Activated CD8-positive, alpha-beta memory T cell treated with anti-CD3 and anti-CD28 coated beads for 1 hour (primary cell): ENCODE measurements around the gene CLHC1.
"Not testable (repeated sequence)": the region's sequence is repeated elsewhere in the genome, so short reads cannot be mapped to it uniquely, and the experiment has no call there.

ENCODE experiments used
- DNase-seq, 2 donors: peaks; one replicate each; pipeline ENCODE4 v3.0.0-alpha.2; 2020; ENCODE audit warnings: low read depth in 1 of 2; ENCODE audit errors: extremely low read depth in 1 of 2

CLHC1 gene

DNA sequence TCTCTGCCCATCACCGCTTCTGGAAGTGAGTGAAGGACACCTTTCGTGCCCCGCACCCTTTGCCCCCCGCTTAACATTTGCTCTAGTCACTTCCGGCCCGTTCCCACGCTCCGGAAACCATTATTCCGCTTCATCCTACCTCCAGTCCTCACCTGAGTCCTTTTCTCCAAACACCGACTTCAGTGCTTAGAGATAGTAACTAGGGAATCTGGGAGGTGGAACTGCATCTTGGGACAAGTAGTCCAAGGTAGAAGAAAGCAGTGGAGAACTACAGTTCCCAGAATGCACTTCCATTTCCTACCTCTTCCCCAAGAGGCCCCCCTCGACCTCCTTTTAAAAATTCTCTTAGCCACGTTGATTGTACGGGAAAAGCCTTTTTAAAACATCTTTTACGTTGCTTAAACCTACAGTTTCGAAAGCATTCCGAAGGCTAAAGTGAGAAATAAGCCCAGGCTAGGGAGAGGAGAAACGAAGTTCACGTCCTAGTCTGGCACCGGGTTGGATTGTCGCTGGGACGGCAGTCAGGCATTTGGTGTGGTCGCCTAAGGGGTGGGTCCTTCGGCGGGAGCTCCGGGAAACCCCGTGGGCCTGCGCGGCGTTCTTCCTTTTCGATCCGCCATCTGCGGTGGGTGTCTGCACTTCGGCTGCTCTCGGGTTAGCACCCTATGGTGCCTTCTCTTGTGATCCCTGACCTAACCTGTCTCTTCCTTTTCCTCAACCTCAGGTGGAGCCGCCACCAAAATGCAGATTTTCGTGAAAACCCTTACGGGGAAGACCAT is at the start of gene CLHC1, which contains the start of gene RPS27A:
TSS of gene CLHC1 (minus strand) at position 210 of the 779 bp plus-strand sequence. CDS start 9,882 bp downstream, outside the sequence.
TSS of gene RPS27A (plus strand) at position 605 of the 779 bp plus-strand sequence. CDS start at position 742, 137 bp downstream.
- DNase-seq, result peak; percentile 87 to 88

DNA sequence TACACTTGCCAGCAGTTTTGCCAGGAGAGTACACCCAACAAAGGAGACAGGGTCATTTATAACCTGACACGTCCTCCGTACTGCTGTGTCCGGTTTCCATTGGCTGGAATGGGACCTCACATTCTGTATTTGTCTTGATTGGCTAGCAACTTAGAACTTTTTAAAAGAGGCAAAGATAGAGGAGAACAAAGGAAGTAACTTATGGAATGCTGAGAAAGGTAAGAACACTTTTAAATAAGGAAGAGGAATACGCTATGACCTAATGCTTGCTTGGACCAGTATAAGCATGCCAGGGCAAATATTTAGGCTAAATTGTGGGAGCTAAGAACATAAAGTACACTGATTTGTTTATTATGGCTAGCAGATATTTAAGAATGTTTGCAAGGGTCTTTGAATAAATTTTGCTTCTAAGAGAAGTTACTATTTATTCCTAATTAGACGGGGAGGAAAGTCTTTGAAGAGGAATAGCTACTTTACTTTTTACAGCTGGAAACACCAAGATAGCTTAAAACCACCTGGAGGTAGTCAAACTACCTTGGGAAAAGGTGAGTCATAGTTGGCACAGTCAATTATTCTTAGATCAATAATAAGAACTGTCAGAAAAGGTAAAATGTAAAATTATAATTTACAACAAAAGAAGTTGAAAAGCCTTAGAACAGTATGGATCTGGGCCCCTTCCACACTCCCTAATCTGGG is 48.9 kb upstream of the CLHC1 start:
- not testable (repeated sequence) for DNase-seq

- DNase-seq, result not testable (repeated sequence)
Observed at GRCh38 chr2:55279859-55280424, 47.8 kb upstream of the CLHC1 start.

DNA sequence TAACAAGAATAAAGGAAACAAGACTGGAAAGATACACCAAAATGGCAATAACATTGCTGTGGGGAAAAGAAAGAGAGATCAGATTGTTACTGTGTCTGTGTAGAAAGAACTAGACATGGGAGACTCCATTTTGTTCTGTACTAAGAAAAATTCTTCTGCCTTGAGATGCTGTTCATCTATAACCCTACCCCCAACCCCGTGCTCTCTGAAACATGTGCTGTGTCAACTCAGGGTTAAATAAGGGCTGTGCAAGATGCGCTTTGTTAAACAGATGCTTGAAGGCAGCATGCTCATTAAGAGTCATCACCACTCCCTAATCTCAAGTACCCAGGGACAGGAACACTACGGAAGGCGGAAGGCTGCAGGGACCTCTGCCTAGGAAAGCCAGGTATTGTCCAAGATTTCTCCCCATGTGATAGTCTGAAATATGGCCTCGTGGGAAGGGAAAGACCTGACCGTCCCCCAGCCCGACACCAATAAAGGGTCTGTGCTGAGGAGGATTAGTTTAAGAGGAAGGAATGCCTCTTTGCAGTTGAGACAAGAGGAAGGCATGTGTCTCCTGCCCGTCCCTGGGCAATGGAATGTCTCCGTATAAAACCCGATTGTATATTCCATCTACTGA is 47.2 kb upstream of the CLHC1 start:
- DNase-seq, result not testable (repeated sequence)

DNA sequence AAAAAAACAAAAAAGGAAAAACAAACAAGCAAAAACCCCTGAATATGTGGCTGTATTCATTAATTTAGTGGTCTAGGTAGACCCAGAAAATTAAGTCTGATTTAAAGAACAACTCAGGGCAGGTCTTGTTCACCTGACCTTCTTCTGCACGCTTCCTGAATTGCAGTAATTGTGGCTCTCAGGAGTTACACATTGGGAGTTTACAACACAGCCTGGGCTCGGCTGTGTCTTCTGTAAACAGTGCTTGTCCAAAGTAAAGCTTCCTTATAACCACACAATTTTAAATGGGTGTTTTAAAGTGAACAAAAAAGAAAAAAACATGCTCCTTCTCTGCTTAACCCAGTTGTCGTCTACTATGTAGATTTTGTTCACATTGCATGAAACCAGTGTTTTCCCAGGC is 45.2 kb upstream of the CLHC1 start:
- DNase-seq, result no peak

- DNase-seq, result not testable (repeated sequence)
Observed at GRCh38 chr2:55274346-55274745, 42.3 kb upstream of the CLHC1 start.

- no peak for DNase-seq
Observed at GRCh38 chr2:55269645-55269990, 37.5 kb upstream of the CLHC1 start.

DNA sequence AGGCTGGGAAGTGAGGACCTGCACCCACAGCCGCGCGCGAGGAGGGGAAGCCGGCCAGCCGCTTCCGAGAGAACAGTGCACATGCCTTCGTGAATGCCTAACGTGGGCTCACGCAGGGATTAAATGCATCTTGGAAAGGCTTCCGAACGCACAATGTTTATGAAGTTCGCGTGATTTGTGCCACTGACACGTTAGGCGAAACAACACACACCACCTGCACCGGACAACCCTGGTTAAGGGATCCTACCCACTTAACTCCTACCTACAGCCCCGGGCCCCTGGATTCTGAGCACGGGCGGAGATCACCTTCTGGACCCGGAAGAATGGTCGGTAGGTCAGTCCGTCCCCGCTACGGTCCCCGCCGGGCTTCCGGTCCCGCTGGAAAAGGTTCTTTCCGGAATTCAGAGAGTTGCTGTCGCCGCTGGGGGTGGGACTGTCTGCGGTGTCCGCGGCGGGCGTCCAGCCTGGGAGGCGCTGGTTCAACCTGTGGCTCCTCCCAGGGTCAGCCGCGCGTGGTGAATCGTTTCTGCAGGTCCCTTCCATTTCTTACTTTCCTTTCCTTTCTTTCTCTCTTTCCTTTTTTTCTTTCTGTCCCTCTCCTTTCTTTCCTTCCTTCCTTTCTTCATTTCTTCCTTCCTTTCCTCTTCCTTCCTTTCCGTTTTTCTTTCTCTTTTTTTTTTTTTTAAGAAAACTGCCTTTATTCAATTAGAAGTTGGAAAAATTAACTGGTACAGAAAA is 37.0 kb upstream of the CLHC1 start, which contains the start of gene MTIF2:
TSS of gene MTIF2 (minus strand) at position 325 of the 738 bp plus-strand sequence. CDS start 5,373 bp downstream, outside the sequence.
- peak; percentile 71 to 82 for DNase-seq

DNA sequence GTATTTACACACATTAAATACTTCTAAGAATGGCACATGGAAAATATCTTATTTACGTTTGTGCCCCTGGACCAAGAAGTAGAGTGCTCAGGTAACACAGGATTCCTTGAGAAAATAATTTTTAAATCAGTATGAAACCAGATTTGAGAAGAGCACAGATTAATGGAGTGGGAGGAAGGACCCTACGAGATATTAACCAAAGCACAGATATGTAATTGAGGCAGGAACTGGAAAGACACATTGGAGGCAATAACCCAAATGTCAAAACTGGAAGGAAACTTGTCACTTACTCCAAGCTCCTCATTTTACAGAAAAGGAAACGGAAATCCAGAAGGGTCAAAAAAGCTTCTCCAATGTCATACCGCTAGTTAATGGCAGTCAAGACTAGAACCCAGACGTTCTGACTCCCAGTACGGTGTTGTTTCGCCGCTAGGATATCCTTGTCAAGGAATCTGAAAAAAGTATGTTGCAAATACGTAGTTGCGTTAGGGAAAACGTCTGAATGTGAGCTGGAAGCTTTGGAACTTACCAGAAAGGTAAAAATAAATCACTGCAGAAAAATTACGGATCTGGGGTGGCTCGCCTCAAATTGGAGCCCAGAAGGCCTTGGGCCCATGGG is 36.3 kb upstream of the CLHC1 start:
- DNase-seq, result no peak

- DNase-seq, result not testable (repeated sequence)
Observed at GRCh38 chr2:55259586-55259985, 27.5 kb upstream of the CLHC1 start.

DNA sequence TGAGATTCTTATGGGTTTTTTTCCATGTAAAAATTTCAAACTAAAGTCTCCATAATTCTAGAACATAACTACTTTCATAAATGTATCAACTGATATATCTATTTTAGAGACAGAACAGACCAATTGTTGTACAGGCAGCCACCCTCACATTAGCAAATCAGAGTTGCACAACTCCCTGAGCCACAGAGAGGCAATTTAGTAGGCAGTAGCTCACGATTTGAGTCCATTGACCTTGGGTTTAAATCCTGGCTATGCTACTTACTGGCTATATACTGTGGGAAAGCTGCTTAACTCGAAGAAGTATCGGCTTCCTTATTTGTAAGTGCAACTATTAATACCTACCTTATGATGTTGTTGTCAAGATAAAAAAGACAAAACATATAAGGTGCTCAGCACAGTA is 20.7 kb upstream of the CLHC1 start:
- no peak for DNase-seq

- DNase-seq, result no peak
Observed at GRCh38 chr2:55247025-55247424, 14.9 kb upstream of the CLHC1 start.

DNA sequence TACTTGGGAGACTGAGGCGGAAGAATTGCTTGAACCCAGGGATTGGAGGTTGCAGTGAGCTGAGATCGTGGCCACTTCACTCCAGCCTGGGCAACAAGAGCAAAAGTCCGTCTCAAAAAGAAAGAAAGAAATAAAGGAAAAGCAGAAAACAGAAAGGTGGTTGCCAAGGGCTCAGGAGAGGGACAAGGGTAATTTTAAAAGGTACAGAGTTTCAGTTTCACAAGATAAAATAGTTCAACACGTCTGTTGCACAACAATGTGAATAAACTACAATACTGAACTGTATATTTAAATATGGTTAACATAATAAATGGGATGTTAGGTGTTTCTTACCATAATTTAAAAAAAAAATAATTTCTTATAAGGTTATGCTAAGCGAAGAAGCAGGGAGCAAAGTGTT is 13.3 kb upstream of the CLHC1 start:
- DNase-seq, result no peak

- no peak for DNase-seq
Observed at GRCh38 chr2:55242617-55243016, 10.5 kb upstream of the CLHC1 start.

DNA sequence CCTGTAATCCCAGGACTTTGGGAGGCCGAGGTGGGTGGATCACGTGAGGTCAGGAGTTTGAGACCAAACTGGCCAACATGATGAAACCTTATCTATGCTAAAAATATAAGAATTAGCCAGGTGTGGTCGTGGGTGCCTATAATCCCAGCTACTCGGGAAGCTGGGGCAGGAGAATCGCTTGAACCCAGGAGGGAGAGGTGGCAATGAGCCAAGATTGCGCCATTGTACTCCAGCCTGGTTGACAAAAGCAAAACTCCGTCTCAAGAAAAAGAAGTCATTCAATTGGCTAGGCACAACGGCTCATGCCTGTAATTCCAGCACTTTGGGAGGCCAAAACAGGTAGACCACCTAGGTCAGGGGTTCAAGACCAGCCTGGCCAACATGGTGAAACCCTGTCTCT is 9.5 kb upstream of the CLHC1 start:
- DNase-seq, result not testable (repeated sequence)

DNA sequence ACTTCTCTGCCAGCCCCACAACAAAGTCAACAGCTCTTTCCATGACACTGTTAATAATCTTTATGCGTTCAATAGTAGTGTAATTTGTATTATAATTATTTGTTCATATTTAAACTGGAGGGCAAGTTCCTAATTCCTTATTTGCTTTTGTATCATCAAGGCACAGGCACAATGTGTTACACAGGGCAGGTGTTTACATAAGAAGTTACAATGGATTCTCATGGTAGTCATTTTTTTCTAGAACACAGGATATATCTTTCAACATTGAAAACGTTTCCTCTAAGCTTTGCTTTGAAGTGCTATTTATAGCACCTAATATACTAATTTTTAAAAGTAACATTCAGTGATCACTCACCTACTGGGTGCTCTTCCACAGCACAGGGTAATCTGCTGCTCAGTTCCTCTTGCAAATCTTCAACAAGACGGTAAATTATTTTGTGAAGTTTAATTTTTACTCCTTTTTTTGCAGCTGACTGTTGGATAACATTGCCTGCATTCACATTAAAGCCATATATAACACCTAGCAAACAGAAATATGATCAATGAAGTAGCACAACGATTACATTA is 7.6 kb upstream of the CLHC1 start:
- DNase-seq, result no peak

DNA sequence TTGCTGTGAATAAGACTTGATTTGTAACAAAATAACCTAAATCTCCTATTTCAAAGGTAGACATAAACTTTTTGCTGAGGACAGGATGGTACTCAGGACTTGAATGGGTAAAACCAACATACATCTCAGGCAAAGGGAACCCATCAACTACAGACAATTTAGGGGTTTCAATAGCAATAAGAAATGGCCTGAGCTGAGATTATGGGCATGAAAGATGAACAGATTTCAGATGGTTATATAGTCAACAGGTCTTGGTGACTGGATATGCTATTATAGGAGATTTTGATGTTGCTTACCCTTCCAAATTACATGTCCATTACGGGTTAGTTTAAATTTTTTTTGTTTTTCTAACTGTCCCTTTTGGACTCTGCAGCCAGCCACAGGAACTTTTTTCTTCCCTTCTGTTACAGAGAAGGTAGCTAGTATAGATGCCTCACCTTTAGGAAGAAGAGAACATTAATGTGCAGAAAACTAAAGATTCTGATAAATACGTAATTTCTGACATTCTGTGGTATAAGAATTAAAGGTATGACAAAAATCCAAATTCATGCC is 5.0 kb upstream of the CLHC1 start:
- no peak for DNase-seq

GRCh38 chr2:55235724-55236538 is 3.8 kb upstream of the CLHC1 start:
- no peak for DNase-seq

DNA sequence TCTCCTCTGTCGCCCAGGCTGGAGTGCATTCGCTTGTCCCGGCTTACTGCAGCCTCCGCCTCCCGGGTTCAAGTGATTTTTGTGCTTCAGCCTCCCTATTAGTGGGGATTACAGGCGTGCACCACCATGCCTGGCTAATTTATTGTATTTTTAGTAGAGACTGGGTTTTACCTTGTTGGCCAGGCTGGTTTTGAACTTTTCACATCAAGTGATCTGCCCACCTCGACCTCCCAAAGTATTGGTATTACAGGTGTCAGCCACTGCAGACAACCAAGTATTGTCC is 1.5 kb upstream of the CLHC1 start:
- DNase-seq, result no peak
